Measurements from ENCODE around the gene FAM151B. TPM values are rescaled to one million over a fixed set of nuclear protein-coding genes. Genes with fewer than 3 reads are reported as not detected.

FAM151B gene
- total RNA-seq, 2 experiments from 2014 or later: 0.25 TPM; not detected in 1

DNA sequence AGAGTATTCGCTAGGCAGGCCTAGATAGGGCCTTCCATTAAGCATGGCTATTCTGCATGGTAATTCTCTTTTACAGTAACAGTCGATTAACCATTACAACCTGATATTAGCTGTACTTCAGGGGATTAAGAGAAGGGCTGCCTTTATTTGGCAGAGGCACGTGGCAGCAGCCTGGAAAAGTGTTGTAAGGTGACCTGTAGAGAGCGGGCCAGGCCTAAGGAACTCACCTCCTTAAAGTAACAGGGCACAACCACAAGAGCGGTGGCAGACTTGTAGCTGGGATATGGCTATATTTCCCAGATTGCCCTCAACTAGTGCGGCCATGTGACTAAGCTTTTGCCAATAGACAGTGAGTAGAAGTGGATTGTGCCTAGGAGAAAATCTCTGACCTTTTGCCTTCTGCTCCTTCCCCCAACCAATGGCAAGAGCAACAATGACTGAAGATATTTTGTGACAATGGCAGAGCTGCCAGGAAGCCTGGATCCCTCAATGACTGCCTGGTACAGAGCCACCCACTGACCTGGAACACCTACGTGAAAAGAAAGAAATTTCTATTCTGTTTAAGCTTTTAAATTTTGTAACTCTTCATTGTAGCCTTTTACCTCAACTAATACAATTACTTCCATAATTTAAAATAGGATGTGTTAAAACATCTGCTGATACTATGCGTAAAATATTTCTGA lies 101.1 kb downstream of the FAM151B start:
- ATAC-seq: no peak
- ChIA-PET CTCF (interaction anchor here (0.8 kb wide), 1 partner anchor 10 kb away, joined by 3 read pairs; no protein-coding TSS in a partner anchor), POLR2A (interaction anchor here (0.8 kb wide), 1 partner anchor 13 kb away, joined by 4 read pairs; no protein-coding TSS in a partner anchor)
- no peak overlapping the region for H3K4me3 Mint-ChIP-seq
- TF ChIP-seq, protein P1, sequence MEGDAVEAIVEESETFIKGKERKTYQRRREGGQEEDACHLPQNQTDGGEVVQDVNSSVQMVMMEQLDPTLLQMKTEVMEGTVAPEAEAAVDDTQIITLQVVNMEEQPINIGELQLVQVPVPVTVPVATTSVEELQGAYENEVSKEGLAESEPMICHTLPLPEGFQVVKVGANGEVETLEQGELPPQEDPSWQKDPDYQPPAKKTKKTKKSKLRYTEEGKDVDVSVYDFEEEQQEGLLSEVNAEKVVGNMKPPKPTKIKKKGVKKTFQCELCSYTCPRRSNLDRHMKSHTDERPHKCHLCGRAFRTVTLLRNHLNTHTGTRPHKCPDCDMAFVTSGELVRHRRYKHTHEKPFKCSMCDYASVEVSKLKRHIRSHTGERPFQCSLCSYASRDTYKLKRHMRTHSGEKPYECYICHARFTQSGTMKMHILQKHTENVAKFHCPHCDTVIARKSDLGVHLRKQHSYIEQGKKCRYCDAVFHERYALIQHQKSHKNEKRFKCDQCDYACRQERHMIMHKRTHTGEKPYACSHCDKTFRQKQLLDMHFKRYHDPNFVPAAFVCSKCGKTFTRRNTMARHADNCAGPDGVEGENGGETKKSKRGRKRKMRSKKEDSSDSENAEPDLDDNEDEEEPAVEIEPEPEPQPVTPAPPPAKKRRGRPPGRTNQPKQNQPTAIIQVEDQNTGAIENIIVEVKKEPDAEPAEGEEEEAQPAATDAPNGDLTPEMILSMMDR (IDR thresholded peaks at IDR 0.05): no peak
- no peak overlapping the region for H3K27ac Mint-ChIP-seq
- H3K4me1 Mint-ChIP-seq (ENCODE audit: low read depth): no peaks in the 10 kb centered on the region
- H3K36me3 Mint-ChIP-seq (ENCODE audit: low read depth): no peaks in the 10 kb centered on the region
- DNase-seq: no peak
- H3K9me3 Mint-ChIP-seq: no peaks in the 10 kb centered on the region
- intact Hi-C loops (cut with micrococcal nuclease): no loop called here
- H3K27me3 Mint-ChIP-seq: no peaks in the 10 kb centered on the region

DNA sequence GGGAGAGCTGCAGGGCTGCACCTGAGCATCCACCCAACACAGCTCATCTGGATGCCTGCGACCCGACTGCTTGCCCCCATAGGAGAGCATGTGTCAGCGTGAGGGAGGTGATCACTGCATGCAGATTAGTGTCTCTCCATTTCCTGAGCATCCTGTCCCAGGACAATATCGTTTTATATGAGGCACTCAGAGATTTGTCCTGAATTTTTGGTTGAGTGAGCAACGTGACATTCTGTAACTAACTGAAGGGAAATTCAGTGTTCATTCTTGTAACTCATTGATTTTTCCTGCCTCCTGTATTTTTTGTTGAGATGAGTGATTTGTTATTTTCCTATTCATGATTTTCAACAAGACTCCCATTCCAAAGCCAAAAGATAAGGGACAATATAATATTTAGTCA lies 102.9 kb downstream of the FAM151B start:
- H3K4me3 Mint-ChIP-seq: no peak overlapping the region
- intact Hi-C loops (cut with micrococcal nuclease): no loop called here
- TF ChIP-seq, protein P1 (IDR thresholded peaks at IDR 0.05): no peak
- no peak for ATAC-seq
- H3K27me3 Mint-ChIP-seq: no peaks in the 10 kb centered on the region
- H3K9me3 Mint-ChIP-seq: no peaks in the 10 kb centered on the region
- POLR2A ChIA-PET: no interaction called here
- no peaks in the 10 kb centered on the region for H3K4me1 Mint-ChIP-seq (ENCODE audit: low read depth)
- no peaks in the 10 kb centered on the region for H3K36me3 Mint-ChIP-seq (ENCODE audit: low read depth)
- H3K27ac Mint-ChIP-seq: no peak overlapping the region
- CTCF ChIA-PET: no interaction called here
- DNase-seq: no peak

DNA sequence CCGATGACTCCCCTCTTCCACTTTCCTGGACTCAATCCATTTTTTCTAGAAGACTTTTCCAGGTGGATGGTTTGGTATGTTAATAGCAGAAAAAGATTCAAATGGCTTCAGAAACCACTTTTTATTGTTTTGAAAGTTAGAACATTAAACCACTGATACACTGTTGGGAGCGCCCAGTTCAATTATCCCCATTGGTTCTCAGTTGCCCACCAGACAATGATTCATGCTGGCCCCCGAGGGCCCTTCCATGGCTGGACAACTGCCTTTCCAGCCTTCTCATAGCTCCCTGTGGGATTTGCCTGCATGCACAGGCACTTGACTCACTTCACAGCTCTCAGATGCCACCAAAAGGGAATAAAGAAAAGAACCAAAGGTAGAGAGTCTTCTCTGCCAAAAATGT lies 103.5 kb downstream of the FAM151B start:
- Mint-ChIP-seq H3K4me1 (ENCODE audit: low read depth) (no peaks in the 10 kb centered on the region), H3K4me3 (no peak overlapping the region), H3K27ac (no peak overlapping the region), H3K36me3 (ENCODE audit: low read depth) (no peaks in the 10 kb centered on the region), H3K27me3 (no peaks in the 10 kb centered on the region), H3K9me3 (no peaks in the 10 kb centered on the region)
- ATAC-seq: no peak
- TF ChIP-seq, protein P1 (IDR thresholded peaks at IDR 0.05): no peak
- intact Hi-C loops (cut with micrococcal nuclease): no loop called here
- ChIA-PET POLR2A (no interaction called here), CTCF (no interaction called here)
- DNase-seq: no peak

DNA sequence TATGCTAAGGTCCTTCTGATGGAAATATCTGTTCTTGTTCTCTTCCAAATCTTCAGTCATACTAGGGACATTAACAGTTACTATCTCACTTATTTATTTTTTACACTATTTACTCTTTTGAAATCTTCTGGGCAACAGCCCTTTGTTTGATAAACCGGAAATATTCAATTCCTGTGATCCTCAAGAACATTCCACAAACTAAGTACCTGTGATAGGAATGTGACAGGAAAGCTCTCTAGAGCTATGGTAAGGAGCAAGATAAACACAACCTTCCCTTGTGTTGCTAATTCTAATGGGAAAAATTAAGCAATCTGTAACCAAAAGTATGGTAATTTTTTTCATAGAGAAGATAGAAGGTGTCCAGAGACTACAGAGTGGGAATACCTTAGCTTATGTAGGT lies 104.2 kb downstream of the FAM151B start:
- H3K4me3 Mint-ChIP-seq: no peak overlapping the region

More for the DNA sequence above, 104.2 kb downstream of the FAM151B start:
- intact Hi-C loops (cut with micrococcal nuclease): no loop called here
- H3K27ac Mint-ChIP-seq: no peak overlapping the region
- no peaks in the 10 kb centered on the region for H3K27me3 Mint-ChIP-seq
- ChIA-PET CTCF (no interaction called here), POLR2A (interaction anchor here (0.6 kb wide), 1 partner anchor 426 kb away, joined by 3 read pairs; no protein-coding TSS in a partner anchor)
- H3K4me1 Mint-ChIP-seq (ENCODE audit: low read depth): no peaks in the 10 kb centered on the region
- ATAC-seq: no peak
- TF ChIP-seq, protein P1 (IDR thresholded peaks at IDR 0.05): no peak
- no peak for DNase-seq
- no peaks in the 10 kb centered on the region for H3K9me3 Mint-ChIP-seq
- H3K36me3 Mint-ChIP-seq (ENCODE audit: low read depth): no peaks in the 10 kb centered on the region

Other genes starting within 250 kb of the FAM151B start
- 10 to 100 TPM; 32.4 to 33.1 TPM for gene SERINC5, start 232.1 kb upstream of the FAM151B start, total RNA-seq
- not detected for gene SPZ1, start 168.1 kb upstream of the FAM151B start, total RNA-seq
- 1 to 10 TPM; 5.9 to 6.7 TPM for gene ZFYVE16, start 80.0 kb upstream of the FAM151B start, total RNA-seq
- gene ANKRD34B, start 82.2 kb downstream of the FAM151B start, total RNA-seq: not detected
- 10 to 100 TPM; 23.0 to 23.4 TPM for gene MSH3, start 166.6 kb downstream of the FAM151B start, total RNA-seq
- gene DHFR, start 166.9 kb downstream of the FAM151B start, total RNA-seq: 100 to 1,000 TPM; 107 to 109 TPM

Data from activated CD8-positive, alpha-beta T cell treated with anti-CD3 and anti-CD28 coated beads for 36 hours (primary cell).